RWPE1 (cell line): ENCODE data around the gene TCF4.
A peak's percentile ranks its signal among the peaks of the same experiment; 100 is the strongest.

Experiments
- CTCF ChIA-PET: fragments of 350-600 bp; sonication (Branson Sonifier 250); formaldehyde crosslinking; extraction: SDS; loops from one replicate; lab custom pipeline; 2021; lab: Yijun Ruan, JAX
- POLR2A ChIA-PET: fragments of 400-600 bp; formaldehyde crosslinking; extraction: SDS; loops from one replicate; lab custom pipeline; 2020; ENCODE audit warnings: antibody characterized with exemption; ENCODE audit not compliant: low non-redundant PET; lab: Yijun Ruan, JAX
- DNase-seq: peaks from one replicate; pipeline ENCODE4 v3.0.0; 2012; ENCODE audit warnings: low spot score
- H3K27ac ChIP-seq: fragments of 450-650 bp; 2 replicates; pipeline ENCODE4 v1.5.1; 2017
- CTCF ChIP-seq: fragments of 450-650 bp; conservative IDR thresholded peaks from 2 replicates; pipeline ENCODE4 v1.5.1; 2017; ENCODE audit warnings: low read depth, mild to moderate bottlenecking

Gene TCF4

GRCh38 chr18:55483266-55483871 lies 104.6 kb downstream of the TCF4 start:
- no peak overlapping the region for H3K27ac ChIP-seq
- TF ChIP-seq CTCF, result no peak
- no peak for DNase-seq
- CTCF ChIA-PET, result no interaction called here
- POLR2A ChIA-PET, result no interaction called here

- CTCF ChIA-PET, result no interaction called here
- TF ChIP-seq CTCF, result no peak
- DNase-seq, result no peak
- H3K27ac ChIP-seq, result no peak overlapping the region
- POLR2A ChIA-PET, result no interaction called here
These were observed 108.2 kb downstream of the TCF4 start for GRCh38 chr18:55479656-55480420.

- no peak overlapping the region for H3K27ac ChIP-seq
These were observed 110.0 kb downstream of the TCF4 start for GRCh38 chr18:55477860-55478581.

GRCh38 chr18:55477499-55477859 lies 110.5 kb downstream of the TCF4 start:
- TF ChIP-seq CTCF, result no peak; the same call in 1 of the 2 replicates
- H3K27ac ChIP-seq, result no peak overlapping the region
- ChIA-PET POLR2A (no interaction called here), CTCF (no interaction called here)
- peak; percentile 8 for DNase-seq

More at GRCh38 chr18:55477860-55478581, 110.0 kb downstream of the TCF4 start:
- no peak for DNase-seq
- CTCF ChIA-PET, result no interaction called here
- POLR2A ChIA-PET, result no interaction called here
- TF ChIP-seq CTCF, result no peak

- CTCF ChIA-PET, result no interaction called here
- H3K27ac ChIP-seq, result no peak overlapping the region
- no peak for DNase-seq
- no peak for TF ChIP-seq CTCF
- POLR2A ChIA-PET, result no interaction called here
These were observed 112.1 kb downstream of the TCF4 start for GRCh38 chr18:55475916-55476315.

GRCh38 chr18:55475467-55475866 lies 112.5 kb downstream of the TCF4 start:
- POLR2A ChIA-PET, result no interaction called here
- CTCF ChIA-PET, result no interaction called here
- no peak for DNase-seq
- no peak for TF ChIP-seq CTCF
- H3K27ac ChIP-seq, result no peak overlapping the region
